ENCODE measurements around the gene ANGPT4.

The ANGPT4 gene

GRCh38 chr20:875115-875514 is 41.0 kb downstream of the ANGPT4 start:
- Histone ChIP-seq H3K4me3 (ENCODE audit: insufficient read depth, low read length, poor library complexity, severe bottlenecking) (no peak overlapping the region), H3K9me3 (ENCODE audit: insufficient read depth, low read length) (no peaks in the 10 kb centered on the region), H3K79me2 (ENCODE audit: insufficient read depth, low read length) (no peaks in the 10 kb centered on the region), H4K20me1 (ENCODE audit: low read depth, low read length) (no peaks in the 10 kb centered on the region), H3K27ac (ENCODE audit: low read depth, low read length) (no peak overlapping the region), H3K9me2 (replicated peaks; ENCODE audit: insufficient read depth, low read length) (no peaks in the 10 kb centered on the region), H3K36me3 (ENCODE audit: low read length) (no peaks in the 10 kb centered on the region), H3K9ac (ENCODE audit: low read length) (no peak overlapping the region), H3K27me3 (ENCODE audit: low read length) (no peaks in the 10 kb centered on the region), H2AFZ (ENCODE audit: low read depth, low read length, severe bottlenecking) (no peak overlapping the region), H3K4me2 (ENCODE audit: low read depth, low read length, poor library complexity, severe bottlenecking) (no peak overlapping the region), H3F3A (ENCODE audit: insufficient read depth) (no peaks in the 10 kb centered on the region)
- TF ChIP-seq CTCF (IDR thresholded peaks at IDR 0.05; ENCODE audit: insufficient read depth, low read length, poor library complexity, severe bottlenecking): no peak
- TF ChIP-seq EZH2phosphoT487 (conservative IDR thresholded peaks at IDR 0.05; ENCODE audit: low read length): no peak

- Histone ChIP-seq H3K27me3 (ENCODE audit: low read length) (no peaks in the 10 kb centered on the region), H4K20me1 (ENCODE audit: low read depth, low read length) (no peaks in the 10 kb centered on the region), H3K27ac (ENCODE audit: low read depth, low read length) (no peak overlapping the region), H3K79me2 (ENCODE audit: insufficient read depth, low read length) (no peaks in the 10 kb centered on the region), H3K9me2 (replicated peaks; ENCODE audit: insufficient read depth, low read length) (no peaks in the 10 kb centered on the region), H3K4me3 (ENCODE audit: insufficient read depth, low read length, poor library complexity, severe bottlenecking) (no peak overlapping the region), H3K4me2 (ENCODE audit: low read depth, low read length, poor library complexity, severe bottlenecking) (no peak overlapping the region), H3K9me3 (ENCODE audit: insufficient read depth, low read length) (no peaks in the 10 kb centered on the region), H2AFZ (ENCODE audit: low read depth, low read length, severe bottlenecking) (no peak overlapping the region), H3K36me3 (ENCODE audit: low read length) (no peaks in the 10 kb centered on the region), H3F3A (ENCODE audit: insufficient read depth) (no peaks in the 10 kb centered on the region), H3K9ac (ENCODE audit: low read length) (no peak overlapping the region)
- TF ChIP-seq EZH2phosphoT487 (conservative IDR thresholded peaks at IDR 0.05; ENCODE audit: low read length): no peak
- TF ChIP-seq CTCF (IDR thresholded peaks at IDR 0.05; ENCODE audit: insufficient read depth, low read length, poor library complexity, severe bottlenecking): no peak
These were observed 42.1 kb downstream of the ANGPT4 start for GRCh38 chr20:873875-874607.

GRCh38 chr20:872855-873520 is 43.1 kb downstream of the ANGPT4 start:
- H3K9ac ChIP-seq (ENCODE audit: low read length): no peak overlapping the region
- H3K79me2 ChIP-seq (ENCODE audit: insufficient read depth, low read length): no peaks in the 10 kb centered on the region
- no peaks in the 10 kb centered on the region for H3K9me2 ChIP-seq (replicated peaks; ENCODE audit: insufficient read depth, low read length)
- H3K36me3 ChIP-seq (ENCODE audit: low read length): no peaks in the 10 kb centered on the region
- no peak overlapping the region for H3K4me3 ChIP-seq (ENCODE audit: insufficient read depth, low read length, poor library complexity, severe bottlenecking)
- no peaks in the 10 kb centered on the region for H3K9me3 ChIP-seq (ENCODE audit: insufficient read depth, low read length)
- no peaks in the 10 kb centered on the region for H3K27me3 ChIP-seq (ENCODE audit: low read length)
- H4K20me1 ChIP-seq (ENCODE audit: low read depth, low read length): no peaks in the 10 kb centered on the region
- H3K27ac ChIP-seq (ENCODE audit: low read depth, low read length): no peak overlapping the region
- H2AFZ ChIP-seq (ENCODE audit: low read depth, low read length, severe bottlenecking): no peak overlapping the region
- H3K4me2 ChIP-seq (ENCODE audit: low read depth, low read length, poor library complexity, severe bottlenecking): no peak overlapping the region
- no peaks in the 10 kb centered on the region for H3F3A ChIP-seq (ENCODE audit: insufficient read depth)
- TF ChIP-seq EZH2phosphoT487 (conservative IDR thresholded peaks at IDR 0.05; ENCODE audit: low read length) (no peak), CTCF (IDR thresholded peaks at IDR 0.05; ENCODE audit: insufficient read depth, low read length, poor library complexity, severe bottlenecking) (no peak)

Data from SU-DHL-6 (cell line).